Suprapubic skin (tissue), 4 donors: Measurements from ENCODE around the gene BBS4.

Source experiments
- EP300 ChIP-seq: sonication (generic); formaldehyde crosslinking; IDR thresholded peaks from one replicate; pipeline ENCODE4 v1.6.1; 2017; ENCODE audit warnings: antibody characterized with exemption
- POLR2A ChIP-seq, 2 donors: fragments of 450-650 bp; IDR thresholded peaks; one replicate each; pipeline ENCODE4 v1.6.1; 2017; ENCODE audit warnings: antibody characterized with exemption in 2 of 2, mild to moderate bottlenecking in 2 of 2, moderate library complexity in 2 of 2
- POLR2AphosphoS5 ChIP-seq, 3 donors: sonication (generic); formaldehyde crosslinking; IDR thresholded peaks; one replicate each; pipeline ENCODE4 v1.6.1; 2017; ENCODE audit warnings: antibody characterized with exemption in 3 of 3
- TF ChIP-seq, protein P1 (sequence below), 2 donors: fragments of 200-600 bp in 1 of 2; fragments of 450-650 bp in 1 of 2; sonication (generic) in 1 of 2; IDR thresholded peaks; one replicate each; pipeline ENCODE4 v1.5.1; 2016 to 2019; ENCODE audit warnings: antibody characterized with exemption in 2 of 2, mild to moderate bottlenecking in 1 of 2, moderate library complexity in 1 of 2

DNA sequence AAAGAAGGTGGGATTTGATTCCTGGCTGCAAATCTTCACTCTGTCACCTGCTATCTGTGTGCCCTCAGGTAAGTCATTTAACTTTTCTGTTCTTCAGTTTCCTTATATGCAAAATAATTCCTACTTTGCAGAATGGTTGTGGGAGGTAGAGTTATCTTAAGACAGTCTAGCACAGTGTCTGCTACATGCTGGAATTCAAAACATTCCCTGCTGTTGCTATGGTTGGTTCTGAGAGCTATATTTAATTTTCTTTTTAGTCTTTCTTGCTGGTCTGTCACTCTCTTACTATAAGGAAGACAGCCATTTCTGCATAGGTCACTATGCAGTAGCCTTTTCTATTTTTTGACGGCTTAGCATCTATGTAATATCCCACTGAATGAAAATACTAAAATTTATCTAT is 101.5 kb downstream of the BBS4 start:
- TF ChIP-seq, protein P1, sequence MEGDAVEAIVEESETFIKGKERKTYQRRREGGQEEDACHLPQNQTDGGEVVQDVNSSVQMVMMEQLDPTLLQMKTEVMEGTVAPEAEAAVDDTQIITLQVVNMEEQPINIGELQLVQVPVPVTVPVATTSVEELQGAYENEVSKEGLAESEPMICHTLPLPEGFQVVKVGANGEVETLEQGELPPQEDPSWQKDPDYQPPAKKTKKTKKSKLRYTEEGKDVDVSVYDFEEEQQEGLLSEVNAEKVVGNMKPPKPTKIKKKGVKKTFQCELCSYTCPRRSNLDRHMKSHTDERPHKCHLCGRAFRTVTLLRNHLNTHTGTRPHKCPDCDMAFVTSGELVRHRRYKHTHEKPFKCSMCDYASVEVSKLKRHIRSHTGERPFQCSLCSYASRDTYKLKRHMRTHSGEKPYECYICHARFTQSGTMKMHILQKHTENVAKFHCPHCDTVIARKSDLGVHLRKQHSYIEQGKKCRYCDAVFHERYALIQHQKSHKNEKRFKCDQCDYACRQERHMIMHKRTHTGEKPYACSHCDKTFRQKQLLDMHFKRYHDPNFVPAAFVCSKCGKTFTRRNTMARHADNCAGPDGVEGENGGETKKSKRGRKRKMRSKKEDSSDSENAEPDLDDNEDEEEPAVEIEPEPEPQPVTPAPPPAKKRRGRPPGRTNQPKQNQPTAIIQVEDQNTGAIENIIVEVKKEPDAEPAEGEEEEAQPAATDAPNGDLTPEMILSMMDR (IDR thresholded peaks at IDR 0.05): no peak
- TF ChIP-seq POLR2A (IDR thresholded peaks at IDR 0.05) (no peak), EP300 (no peak), POLR2AphosphoS5 (IDR thresholded peaks at IDR 0.05) (no peak)
